Transverse colon (tissue), 4 donors: ENCODE data around the gene DENND2D.

Experiments used
- CTCF ChIP-seq, 5 experiments: fragments of 200-600 bp in 3 of 5; fragments of 450-650 bp in 2 of 5; sonication (generic) in 3 of 5; IDR thresholded peaks; 1 replicate in 2 of 5; 2 replicates in 3 of 5; pipeline ENCODE4 v1.5.1; 2016 to 2017; ENCODE audit warnings: antibody characterized with exemption in 5 of 5, inconsistent platforms in 3 of 5, mild to moderate bottlenecking in 2 of 5, moderate library complexity in 1 of 5
- EP300 ChIP-seq: sonication (generic); formaldehyde crosslinking; IDR thresholded peaks from one replicate; pipeline ENCODE4 v1.6.1; 2017; ENCODE audit warnings: antibody characterized with exemption, low read depth
- POLR2A ChIP-seq: fragments of 450-650 bp; IDR thresholded peaks from one replicate; pipeline ENCODE4 v1.6.1; 2016; ENCODE audit warnings: antibody characterized with exemption, mild to moderate bottlenecking, moderate library complexity
- POLR2AphosphoS5 ChIP-seq, 3 donors: sonication (generic); formaldehyde crosslinking; IDR thresholded peaks; one replicate each; pipeline ENCODE4 v1.6.1; 2016; ENCODE audit warnings: antibody characterized with exemption in 3 of 3

- TF ChIP-seq POLR2A (no peak), CTCF (IDR thresholded peaks at IDR 0.05) (no peak), POLR2AphosphoS5 (IDR thresholded peaks at IDR 0.05) (no peak), EP300 (no peak)
Measured at GRCh38 chr1:111249960-111250359, 49.5 kb upstream of the DENND2D start.
